Pancreas (tissue), 10 donors: ENCODE results near the gene ESM1. TPM values are rescaled to one million over a fixed set of nuclear protein-coding genes. Genes with fewer than 3 reads are reported as not detected.

Experiments used
- ATAC-seq, 4 donors: fragments of 200-7000 bp; cut with Tn5 transposase; one replicate each; pipeline versions ENCODE4 v1.8.0 to v1.9.1; 2020; ENCODE audit warnings: mild to moderate bottlenecking in 4 of 4, moderate library complexity in 4 of 4
- DNase-seq, 6 donors: peaks; one replicate each; pipeline ENCODE4 v3.0.0-alpha.2; 2020
- FAIRE-seq: peaks from 2 replicates; lab custom pipeline; 2012; peaks lifted over from hg19 to GRCh38; lab: Jason Lieb, UNC
- H3K27ac ChIP-seq, 4 donors: fragments of 200-600 bp; sonication (generic); 1 replicate in 3 of 4; 2 replicates in 1 of 4; pipeline versions ENCODE4 v1.5.0 to v1.8.0; 2020
- H3K27me3 ChIP-seq, 4 donors: fragments of 200-600 bp; one replicate each; pipeline ENCODE4 v1.8.0; 2021
- H3K36me3 ChIP-seq, 3 donors: fragments of 200-600 bp; sonication (generic) in 1 of 3; one replicate each; pipeline versions ENCODE4 v1.5.0 to v1.8.0; 2020 to 2021
- H3K4me1 ChIP-seq, 3 donors: fragments of 200-600 bp; one replicate each; pipeline ENCODE4 v1.8.0; 2021
- H3K4me3 ChIP-seq, 4 donors: fragments of 200-600 bp; sonication (generic) in 2 of 4; one replicate each; pipeline versions ENCODE4 v1.5.0 to v1.8.0; 2020 to 2021
- H3K9me3 ChIP-seq, 4 donors: fragments of 200-600 bp; one replicate each; pipeline ENCODE4 v1.8.0; 2021
- WGBS, 2 donors: extraction: QIAGEN DNeasy Blood & Tissue Kit; methylation state at CpG; one replicate each; pipeline ENCODE4 v1.1.7; 2013; 5-methylcytosine and 5-hydroxymethylcytosine counted together
- intact Hi-C, 3 donors: fragments of 100-400 bp; cut with DNase I; formaldehyde crosslinking; loops; one replicate each; pipeline versions ENCODE4 v1.11.1 to v1.14.2; 2022
- polyA plus RNA-seq, 2 donors: library from polyadenylated mRNA; stranded (reverse); fragments of 200-250 nt; gene quantifications; one replicate each; pipeline ENCODE4 v1.2.3, GENCODE V29; 2013
- total RNA-seq, 6 donors: library from RNA; stranded (reverse); fragmentation: NEBNext Ultra II Directional in 4 of 6; extraction: Animal tissue kit (Norgen Biotek cat#: 25700) in 4 of 6; gene quantifications; one replicate each; pipeline versions ENCODE4 v1.2.1 to v1.2.4, GENCODE V29; 2021 to 2023
- TF ChIP-seq, protein P1 (sequence below), 4 donors: fragments of 200-600 bp; sonication (generic) in 3 of 4; IDR thresholded peaks; one replicate each; pipeline versions ENCODE4 v1.5.0 to v1.8.0; 2021; ENCODE audit warnings: antibody characterized with exemption in 4 of 4
- donor health status: healthy with polysubstance abuse.
- donor health status: DM: no; HTN: no; CAD: no; lungs with moderate emphysema.
- donor health status: DM: no; HTN: no; CAD: no.
- donor health status: control.
- donor health status: control.
- donor health status: Bipolar disorder and iron deficiency.
- donor health status: DM: yes; HTN: yes; CAD: no.
- donor health status: DM: no; HTN: no; CAD: no.
- donor health status: DM: no; HTN: no; CAD: no.
- donor health status: DM: yes; HTN: yes; CAD: no.

Gene ESM1
- total and polyA plus RNA-seq, 8 donors: 0.08 to 1.0 (median 0.69) TPM; not detected in 2

DNA sequence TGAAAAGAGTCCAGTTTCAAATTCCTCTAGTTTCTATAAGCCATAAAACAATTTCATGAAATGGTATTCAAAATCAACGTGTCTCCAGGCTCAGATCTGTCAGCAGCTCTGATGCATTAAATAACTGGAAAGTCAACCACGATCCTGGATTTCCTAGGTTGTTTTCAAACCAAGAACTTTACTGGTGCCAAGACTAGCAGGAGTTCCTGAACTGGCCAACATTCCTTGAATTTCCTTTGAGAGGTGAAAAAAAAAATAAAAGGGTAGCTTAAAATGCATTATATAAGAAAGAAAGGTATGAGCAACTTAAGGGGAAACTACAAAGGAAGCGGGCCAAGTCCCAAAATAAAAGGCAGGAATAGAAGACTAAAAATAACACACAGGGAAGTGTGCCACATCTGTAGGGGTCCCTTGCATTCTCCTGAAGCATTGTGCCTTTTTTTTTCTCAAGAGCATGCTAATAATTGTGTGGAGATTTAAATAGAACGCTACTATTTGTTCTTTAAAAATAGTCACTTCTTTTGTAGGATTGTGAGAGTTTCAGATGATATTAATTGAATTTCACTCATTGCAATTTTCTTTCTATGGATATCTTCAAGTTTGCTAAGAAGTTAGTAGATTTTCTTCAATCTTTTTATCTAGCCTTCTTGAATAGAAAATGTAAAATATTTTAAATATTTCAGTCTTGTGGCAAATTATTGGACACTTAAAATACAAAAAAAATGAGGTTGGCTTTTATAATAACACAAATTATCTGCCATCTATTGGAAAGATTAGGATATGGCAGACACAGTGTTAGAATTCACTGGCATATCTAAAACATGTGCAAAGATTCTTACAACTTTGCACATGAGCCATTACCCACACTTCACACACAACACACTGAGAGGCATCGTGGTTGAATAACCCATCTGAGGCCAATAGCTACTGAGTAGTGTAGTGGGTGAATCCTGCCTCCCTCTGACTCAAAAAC lies 15.3 kb downstream of the ESM1 start:
- Histone ChIP-seq H3K27ac (no peak overlapping the region), H3K4me1 (no peaks in the 10 kb centered on the region), H3K27me3 (no peaks in the 10 kb centered on the region), H3K4me3 (no peak overlapping the region), H3K36me3 (no peaks in the 10 kb centered on the region), H3K9me3 (no peaks in the 10 kb centered on the region)
- no peak for DNase-seq
- FAIRE-seq: no peak
- TF ChIP-seq, protein P1, sequence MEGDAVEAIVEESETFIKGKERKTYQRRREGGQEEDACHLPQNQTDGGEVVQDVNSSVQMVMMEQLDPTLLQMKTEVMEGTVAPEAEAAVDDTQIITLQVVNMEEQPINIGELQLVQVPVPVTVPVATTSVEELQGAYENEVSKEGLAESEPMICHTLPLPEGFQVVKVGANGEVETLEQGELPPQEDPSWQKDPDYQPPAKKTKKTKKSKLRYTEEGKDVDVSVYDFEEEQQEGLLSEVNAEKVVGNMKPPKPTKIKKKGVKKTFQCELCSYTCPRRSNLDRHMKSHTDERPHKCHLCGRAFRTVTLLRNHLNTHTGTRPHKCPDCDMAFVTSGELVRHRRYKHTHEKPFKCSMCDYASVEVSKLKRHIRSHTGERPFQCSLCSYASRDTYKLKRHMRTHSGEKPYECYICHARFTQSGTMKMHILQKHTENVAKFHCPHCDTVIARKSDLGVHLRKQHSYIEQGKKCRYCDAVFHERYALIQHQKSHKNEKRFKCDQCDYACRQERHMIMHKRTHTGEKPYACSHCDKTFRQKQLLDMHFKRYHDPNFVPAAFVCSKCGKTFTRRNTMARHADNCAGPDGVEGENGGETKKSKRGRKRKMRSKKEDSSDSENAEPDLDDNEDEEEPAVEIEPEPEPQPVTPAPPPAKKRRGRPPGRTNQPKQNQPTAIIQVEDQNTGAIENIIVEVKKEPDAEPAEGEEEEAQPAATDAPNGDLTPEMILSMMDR (IDR thresholded peaks at IDR 0.05): no peak
- intact Hi-C loops: no loop called here
- ATAC-seq: no peak
- WGBS, 2 donors: 68 to 73% methylated on average over 5 of the region's 5 CpGs

DNA sequence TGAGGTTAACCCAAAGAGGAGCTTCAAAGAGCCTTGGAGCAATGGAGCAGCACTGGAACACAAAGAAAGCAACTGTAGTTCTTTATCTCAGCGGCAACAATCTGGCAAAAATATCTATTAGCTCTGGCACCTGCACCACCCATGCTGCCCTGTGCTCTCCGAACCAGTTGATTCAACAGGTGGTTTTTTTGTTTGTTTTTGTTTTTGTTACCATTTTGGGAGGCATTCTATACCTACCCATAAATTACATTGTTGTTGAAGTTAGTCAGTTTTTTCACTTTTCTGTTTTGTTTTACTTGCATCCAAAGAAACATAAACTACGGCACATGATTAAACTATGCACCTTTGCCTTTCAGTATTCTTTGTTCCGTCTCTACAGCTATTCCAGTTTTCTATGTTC lies 16.2 kb downstream of the ESM1 start:
- H3K27me3 ChIP-seq: no peaks in the 10 kb centered on the region
- TF ChIP-seq, protein P1 (IDR thresholded peaks at IDR 0.05): no peak
- WGBS, 2 donors: 74 to 75% methylated on average over 4 of the region's 4 CpGs
- no peak overlapping the region for H3K4me3 ChIP-seq
- no peaks in the 10 kb centered on the region for H3K36me3 ChIP-seq
- no peak overlapping the region for H3K27ac ChIP-seq
- DNase-seq (no peak), FAIRE-seq (no peak), ATAC-seq (no peak)
- H3K4me1 ChIP-seq: no peaks in the 10 kb centered on the region
- H3K9me3 ChIP-seq: no peaks in the 10 kb centered on the region
- intact Hi-C loops: no loop called here

DNA sequence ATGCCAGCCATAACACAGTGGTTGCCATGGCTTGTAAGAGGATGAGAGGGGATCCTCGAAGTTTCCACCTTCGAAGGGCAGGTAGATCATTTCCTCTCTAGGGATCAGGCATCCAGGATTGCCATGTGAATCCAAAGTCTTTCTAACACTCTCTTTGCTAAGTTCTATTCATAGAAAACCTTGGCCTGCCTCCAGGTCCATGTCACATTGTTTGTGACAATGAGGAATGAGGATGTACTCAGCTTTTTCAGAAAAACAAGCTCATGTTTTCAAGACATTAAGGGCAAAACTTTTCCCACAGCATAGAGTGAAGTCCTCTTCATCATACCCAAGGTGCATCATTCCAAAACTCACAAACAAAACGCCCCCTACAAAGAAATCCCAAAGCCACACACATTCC lies 19.6 kb downstream of the ESM1 start:
- Histone ChIP-seq H3K9me3 (no peaks in the 10 kb centered on the region), H3K4me3 (no peak overlapping the region), H3K36me3 (no peaks in the 10 kb centered on the region), H3K4me1 (no peaks in the 10 kb centered on the region), H3K27me3 (no peaks in the 10 kb centered on the region), H3K27ac (no peak overlapping the region)
- FAIRE-seq: no peak
- ATAC-seq: no peak
- intact Hi-C loops: no loop called here
- TF ChIP-seq, protein P1 (IDR thresholded peaks at IDR 0.05): no peak
- DNase-seq: no peak
- 37 to 47% methylated on average over 3 of the region's 3 CpGs for WGBS, 2 donors

DNA sequence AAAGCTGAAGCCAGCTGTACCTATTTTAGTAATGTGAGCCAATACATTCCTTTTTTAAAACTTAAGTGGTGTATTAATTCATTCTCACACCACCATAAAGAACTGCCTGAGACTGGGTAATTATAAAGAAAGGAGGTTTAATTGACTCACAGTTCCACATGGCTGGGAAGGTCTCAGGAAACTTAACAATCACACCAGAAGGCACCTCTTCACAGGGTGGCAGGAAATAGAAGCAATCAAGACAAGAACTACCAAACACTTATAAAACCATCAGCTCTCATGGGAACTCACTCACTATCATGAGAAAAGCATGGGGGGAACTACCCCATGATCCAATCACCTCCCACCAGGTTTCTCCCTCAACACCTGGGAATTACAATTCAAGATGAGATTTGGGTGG lies 21.0 kb downstream of the ESM1 start:
- DNase-seq (no peak), ATAC-seq (no peak), FAIRE-seq (no peak)
- no peaks in the 10 kb centered on the region for H3K4me1 ChIP-seq
- no peaks in the 10 kb centered on the region for H3K9me3 ChIP-seq
- intact Hi-C loops: no loop called here
- H3K27ac ChIP-seq: no peak overlapping the region
- TF ChIP-seq, protein P1 (IDR thresholded peaks at IDR 0.05): no peak
- no peak overlapping the region for H3K4me3 ChIP-seq
- H3K27me3 ChIP-seq: no peaks in the 10 kb centered on the region
- H3K36me3 ChIP-seq: no peaks in the 10 kb centered on the region
